ENCODE data around the gene WASF3.

Gene WASF3

GRCh38 chr13:26557393-26558073 lies at the start of gene WASF3:
Gene WASF3, plus strand, starts transcription at chr13:26557683. Its CDS starts 84,588 bp downstream, at chr13:26642271.
- peak; percentile 45 for DNase-seq (ENCODE audit: low read depth)

GRCh38 chr13:26508885-26509284 lies 48.6 kb upstream of the WASF3 start:
- DNase-seq (ENCODE audit: low read depth): no peak

- DNase-seq (ENCODE audit: low read depth): no peak
Observed at GRCh38 chr13:26509491-26509890, 48.0 kb upstream of the WASF3 start.

GRCh38 chr13:26513931-26514330 lies 43.6 kb upstream of the WASF3 start:
- no peak for DNase-seq (ENCODE audit: low read depth)

- no peak for DNase-seq (ENCODE audit: low read depth)
Observed at GRCh38 chr13:26515721-26516120, 41.8 kb upstream of the WASF3 start.

- no peak for DNase-seq (ENCODE audit: low read depth)
Observed at GRCh38 chr13:26517936-26518335, 39.5 kb upstream of the WASF3 start.

- no peak for DNase-seq (ENCODE audit: low read depth)
Observed at GRCh38 chr13:26518451-26518959, 39.0 kb upstream of the WASF3 start.

- no peak for DNase-seq (ENCODE audit: low read depth)
Observed at GRCh38 chr13:26522571-26522970, 34.9 kb upstream of the WASF3 start.

- DNase-seq (ENCODE audit: low read depth): no peak
Observed at GRCh38 chr13:26523007-26523406, 34.5 kb upstream of the WASF3 start.

GRCh38 chr13:26525528-26525927 lies 32.0 kb upstream of the WASF3 start:
- DNase-seq (ENCODE audit: low read depth): no peak

- no peak for DNase-seq (ENCODE audit: low read depth)
Observed at GRCh38 chr13:26526702-26527216, 30.7 kb upstream of the WASF3 start.

GRCh38 chr13:26528527-26528926 lies 29.0 kb upstream of the WASF3 start:
- no peak for DNase-seq (ENCODE audit: low read depth)

GRCh38 chr13:26529441-26529840 lies 28.0 kb upstream of the WASF3 start:
- peak; percentile 19 for DNase-seq (ENCODE audit: low read depth)

- no peak for DNase-seq (ENCODE audit: low read depth)
Observed at GRCh38 chr13:26531742-26532141, 25.7 kb upstream of the WASF3 start.

- DNase-seq (ENCODE audit: low read depth): no peak
Observed at GRCh38 chr13:26534036-26534726, 23.3 kb upstream of the WASF3 start.

GRCh38 chr13:26538363-26539317 lies 18.8 kb upstream of the WASF3 start:
- no peak for DNase-seq (ENCODE audit: low read depth)

GRCh38 chr13:26539738-26540292 lies 17.7 kb upstream of the WASF3 start:
- DNase-seq (ENCODE audit: low read depth): no peak

- no peak for DNase-seq (ENCODE audit: low read depth)
Observed at GRCh38 chr13:26540334-26540733, 17.1 kb upstream of the WASF3 start.

- DNase-seq (ENCODE audit: low read depth): no peak
Observed at GRCh38 chr13:26541041-26541440, 16.4 kb upstream of the WASF3 start.

GRCh38 chr13:26541678-26542568 lies 15.6 kb upstream of the WASF3 start:
- DNase-seq (ENCODE audit: low read depth): no peak

- no peak for DNase-seq (ENCODE audit: low read depth)
Observed at GRCh38 chr13:26544707-26545106, 12.8 kb upstream of the WASF3 start.

Measured in non-pigmented ciliary epithelial cell (primary cell).